Lung (tissue), 12 donors: ENCODE data around the gene PLA2G6. TPM values are rescaled to one million over a fixed set of nuclear protein-coding genes. Genes with fewer than 3 reads are reported as not detected.

Source experiments
- ATAC-seq: fragments of 200-7000 bp; cut with Tn5 transposase; one replicate; pipeline ENCODE4 v1.9.1; 2020; ENCODE audit warnings: moderate number of reproducible peaks; ENCODE audit not compliant: insufficient read depth, low FRiP score
- DNase-seq, 3 donors: peaks; one replicate each; pipeline ENCODE4 v3.0.0-alpha.2; 2013 to 2017
- H3K27ac ChIP-seq, 2 donors: one replicate each; pipeline ENCODE4 v1.5.1; 2013; ENCODE audit warnings: mild to moderate bottlenecking in 2 of 2, moderate library complexity in 2 of 2, control low read depth in 1 of 2, inconsistent platforms in 1 of 2, low read depth in 1 of 2, low read length in 1 of 2
- H3K27me3 ChIP-seq, 3 donors: one replicate each; pipeline ENCODE4 v1.5.1; 2013; ENCODE audit warnings: low read length in 2 of 3; ENCODE audit not compliant: control insufficient read depth in 3 of 3, insufficient read depth in 3 of 3
- H3K36me3 ChIP-seq, 4 donors: one replicate each; pipeline ENCODE4 v1.5.1; 2013; ENCODE audit warnings: low read length in 4 of 4, mild to moderate bottlenecking in 1 of 4, moderate library complexity in 1 of 4; ENCODE audit not compliant: control insufficient read depth in 4 of 4, insufficient read depth in 4 of 4
- H3K4me1 ChIP-seq, 5 donors: one replicate each; pipeline ENCODE4 v1.5.1; 2013; ENCODE audit warnings: low read length in 5 of 5, mild to moderate bottlenecking in 2 of 5, moderate library complexity in 1 of 5; ENCODE audit not compliant: control insufficient read depth in 5 of 5, insufficient read depth in 5 of 5
- H3K4me3 ChIP-seq: one replicate; pipeline ENCODE4 v1.5.1; 2013; ENCODE audit warnings: mild to moderate bottlenecking, control low read depth, moderate library complexity
- H3K9ac ChIP-seq, 2 donors: one replicate each; pipeline ENCODE4 v1.5.1; 2013; ENCODE audit warnings: low read length in 2 of 2, control low read depth in 1 of 2; ENCODE audit not compliant: insufficient read depth in 1 of 2
- H3K9me3 ChIP-seq, 4 donors: one replicate each; pipeline ENCODE4 v1.5.1; 2013; ENCODE audit warnings: low read length in 3 of 4, mild to moderate bottlenecking in 1 of 4, moderate library complexity in 1 of 4; ENCODE audit not compliant: control insufficient read depth in 4 of 4, insufficient read depth in 3 of 4
- WGBS, 2 donors: extraction: QIAGEN DNeasy Blood & Tissue Kit; methylation state at CpG; one replicate each; pipeline ENCODE4 v1.1.7; 2013; 5-methylcytosine and 5-hydroxymethylcytosine counted together
- polyA plus RNA-seq, 2 donors: library from polyadenylated mRNA; stranded (reverse); fragments of 200-250 nt; gene quantifications; one replicate each; pipeline ENCODE4 v1.2.1, GENCODE V29; 2013
- total RNA-seq, 2 donors: library from RNA; depleted of rRNA in 1 of 2; stranded (reverse); fragments of >200 nt in 1 of 2; gene quantifications; one replicate each; pipeline ENCODE4 v1.2.1, GENCODE V29; 2014 to 2021
- TF ChIP-seq, protein P1 (sequence below): IDR thresholded peaks from 2 replicates; pipeline ENCODE4 v1.5.1; 2012; ENCODE audit warnings: mild to moderate bottlenecking; ENCODE audit errors: control extremely low read depth, extremely low read depth
- donor health status: control.
- donor health status: control.
- donor health status: Bipolar disorder and iron deficiency.
- donor health status: healthy.
- donor health status: DM: yes; HTN: yes; CAD: no.

The PLA2G6 gene
- total and polyA plus RNA-seq, 4 donors: 11.9 to 73.5 (median 37.3) TPM

DNA sequence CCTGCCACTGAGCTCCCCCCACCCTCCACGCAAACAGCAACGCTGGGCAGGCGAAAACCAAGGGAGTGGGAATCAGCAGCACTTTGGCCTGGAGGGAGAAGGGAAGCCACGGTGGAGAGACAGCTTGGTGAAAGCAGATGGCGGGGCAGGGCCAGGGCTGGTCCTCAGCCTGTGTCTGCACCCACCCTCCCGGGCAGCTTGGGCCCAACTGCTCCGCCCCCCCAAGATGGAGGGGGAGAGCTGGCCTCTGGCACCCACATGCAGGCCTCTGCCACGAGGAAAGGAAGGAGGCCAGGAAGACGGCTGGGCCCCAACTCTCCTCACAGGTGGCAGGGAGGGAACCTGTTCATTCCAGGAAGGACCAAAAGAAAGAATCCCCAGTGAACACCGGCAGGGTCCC lies 38.0 kb upstream of the PLA2G6 start:
- Histone ChIP-seq H3K36me3 (peaks cover 3 to 43% (median 5%) of the 10 kb centered on the region in 4 donors), H3K4me1 (peaks cover 2 to 30% (median 8%) of the 10 kb centered on the region in 5 donors), H3K9me3 (no peaks in the 10 kb centered on the region), H3K27ac (peak overlapping the region in 1 of 2 donors; percentile 84), H3K27me3 (no peaks in the 10 kb centered on the region), H3K4me3 (no peak overlapping the region), H3K9ac (no peak overlapping the region)
- no peak for DNase-seq
- ATAC-seq: no peak
- WGBS, 2 donors: 71 to 81% methylated on average over 10 of the region's 10 CpGs
- TF ChIP-seq, protein P1, sequence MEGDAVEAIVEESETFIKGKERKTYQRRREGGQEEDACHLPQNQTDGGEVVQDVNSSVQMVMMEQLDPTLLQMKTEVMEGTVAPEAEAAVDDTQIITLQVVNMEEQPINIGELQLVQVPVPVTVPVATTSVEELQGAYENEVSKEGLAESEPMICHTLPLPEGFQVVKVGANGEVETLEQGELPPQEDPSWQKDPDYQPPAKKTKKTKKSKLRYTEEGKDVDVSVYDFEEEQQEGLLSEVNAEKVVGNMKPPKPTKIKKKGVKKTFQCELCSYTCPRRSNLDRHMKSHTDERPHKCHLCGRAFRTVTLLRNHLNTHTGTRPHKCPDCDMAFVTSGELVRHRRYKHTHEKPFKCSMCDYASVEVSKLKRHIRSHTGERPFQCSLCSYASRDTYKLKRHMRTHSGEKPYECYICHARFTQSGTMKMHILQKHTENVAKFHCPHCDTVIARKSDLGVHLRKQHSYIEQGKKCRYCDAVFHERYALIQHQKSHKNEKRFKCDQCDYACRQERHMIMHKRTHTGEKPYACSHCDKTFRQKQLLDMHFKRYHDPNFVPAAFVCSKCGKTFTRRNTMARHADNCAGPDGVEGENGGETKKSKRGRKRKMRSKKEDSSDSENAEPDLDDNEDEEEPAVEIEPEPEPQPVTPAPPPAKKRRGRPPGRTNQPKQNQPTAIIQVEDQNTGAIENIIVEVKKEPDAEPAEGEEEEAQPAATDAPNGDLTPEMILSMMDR: no peak

DNA sequence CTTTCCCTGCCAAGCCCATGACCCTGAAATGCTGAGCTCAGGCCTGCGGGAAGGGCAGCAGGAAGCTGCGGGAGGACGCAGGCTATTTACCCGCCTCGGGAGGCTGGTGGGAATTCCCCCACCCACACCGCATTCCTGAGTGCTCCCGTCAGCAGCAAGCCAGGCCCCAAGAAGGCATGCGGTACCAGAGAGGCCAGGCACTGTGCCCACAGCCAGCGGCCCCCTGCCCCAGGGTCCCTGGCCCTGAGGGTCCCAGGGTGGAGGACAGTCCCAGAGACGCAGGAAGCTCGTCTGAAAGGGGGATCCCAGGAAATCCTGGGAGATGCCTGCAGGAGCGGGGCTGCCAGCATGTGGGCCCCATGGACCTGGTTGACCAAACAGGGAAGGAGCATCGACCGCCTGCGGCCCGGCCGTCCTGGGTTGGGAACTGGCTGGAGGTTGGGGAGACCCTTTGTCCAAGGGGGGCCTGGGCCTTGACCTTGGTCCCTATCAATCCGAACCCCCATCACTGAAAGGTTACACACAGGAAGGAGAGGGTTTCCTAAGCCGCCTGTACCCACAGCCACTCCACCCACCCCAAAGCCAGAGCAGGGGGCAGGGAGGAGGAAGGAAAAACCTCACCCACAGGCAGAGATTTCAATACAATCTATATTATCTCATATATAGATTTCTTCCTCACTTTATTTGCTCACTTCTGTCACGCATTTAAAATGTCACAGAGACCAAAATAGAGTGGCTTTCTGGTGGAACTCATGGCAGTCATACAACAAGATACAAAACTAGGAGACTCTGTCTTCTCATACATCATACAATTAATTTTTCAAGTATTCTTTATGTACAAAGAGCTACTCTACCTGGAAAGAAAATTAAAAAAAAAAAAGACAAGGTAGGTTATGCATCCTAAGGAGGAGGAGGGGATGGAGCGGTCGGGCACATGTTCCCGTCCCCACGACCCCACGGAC lies 37.3 kb upstream of the PLA2G6 start:
- DNase-seq: peak; percentile 68 to 83 (median 80)
- H3K36me3 ChIP-seq: peaks cover 0 to 45% (median 2%) of the 10 kb centered on the region in 4 donors
- H3K4me1 ChIP-seq: peaks cover 2 to 37% (median 8%) of the 10 kb centered on the region in 5 donors
- TF ChIP-seq, protein P1: no peak
- WGBS, 2 donors: 45 to 56% methylated on average over 25 of the region's 25 CpGs
- H3K27me3 ChIP-seq: peaks cover 0 to 2% (median 0%) of the 10 kb centered on the region in 3 donors
- peaks cover 0 to 3% (median 0%) of the 10 kb centered on the region in 4 donors for H3K9me3 ChIP-seq
- H3K27ac ChIP-seq: peak overlapping the region; percentile 67 to 88
- H3K9ac ChIP-seq: peak overlapping the region in 1 of 2 donors; percentile 42
- ATAC-seq: peak; percentile 81
- H3K4me3 ChIP-seq: no peak overlapping the region

DNA sequence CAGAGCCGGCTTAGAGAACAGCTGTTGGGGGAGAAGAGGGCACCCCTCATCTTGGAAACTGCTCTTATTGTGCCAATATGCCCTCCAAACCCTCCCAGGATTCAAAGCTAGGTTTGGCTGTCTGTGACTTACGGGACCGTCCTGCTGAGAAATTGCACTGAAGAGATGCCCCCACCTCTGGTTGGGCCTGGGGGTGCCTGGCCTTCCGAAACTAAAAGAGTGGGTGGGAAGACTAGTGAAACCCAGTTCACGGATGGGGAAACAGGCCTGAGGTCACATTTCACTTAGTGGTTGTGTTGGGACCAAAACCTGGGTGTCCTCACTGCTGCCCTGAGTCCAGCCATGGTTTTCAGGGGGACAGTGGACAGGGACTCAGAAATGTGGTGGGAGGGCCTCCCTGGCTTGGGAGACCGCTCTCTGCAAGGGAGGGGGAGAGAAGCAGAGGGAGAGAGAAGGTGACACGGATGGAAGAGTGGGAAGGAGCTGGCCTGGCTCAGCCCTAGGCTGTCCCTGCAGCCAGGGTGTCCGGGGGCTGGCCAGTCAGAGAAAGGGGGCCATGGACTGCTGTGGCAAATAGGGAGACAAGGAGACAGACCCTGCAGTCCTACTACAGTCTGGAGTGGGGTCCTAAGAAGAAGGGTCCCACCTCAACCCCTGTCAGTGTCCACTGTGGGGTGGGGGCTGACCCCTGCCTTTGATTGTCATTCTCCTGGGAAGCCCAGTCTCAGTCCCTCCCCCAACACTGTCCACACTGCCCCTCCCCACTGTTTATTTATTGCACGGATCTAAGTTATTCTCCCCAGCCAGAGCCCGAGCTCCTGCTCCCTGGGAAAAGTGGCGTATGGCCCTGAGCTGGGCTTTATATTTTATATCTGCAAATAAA lies 33.8 kb upstream of the PLA2G6 start:
- H3K27me3 ChIP-seq: peaks cover 0 to 3% (median 0%) of the 10 kb centered on the region in 3 donors
- peaks cover 0 to 19% (median 2%) of the 10 kb centered on the region in 4 donors for H3K36me3 ChIP-seq
- peaks cover 0 to 3% (median 0%) of the 10 kb centered on the region in 4 donors for H3K9me3 ChIP-seq
- no peak overlapping the region for H3K27ac ChIP-seq
- peaks cover 2 to 31% (median 8%) of the 10 kb centered on the region in 5 donors for H3K4me1 ChIP-seq
- ATAC-seq: no peak
- H3K9ac ChIP-seq: no peak overlapping the region
- TF ChIP-seq, protein P1: no peak
- 88% methylated on average over 11 of the region's 11 CpGs for WGBS, 2 donors
- DNase-seq: no peak
- no peak overlapping the region for H3K4me3 ChIP-seq
